HUDEP-2 (cell line): ENCODE results near the gene BANP.
"Not testable (repeated sequence)": the region's sequence is repeated elsewhere in the genome, so short reads cannot be mapped to it uniquely, and the experiment has no call there.

ENCODE experiments used
- DNase-seq, 76 experiments: peaks; one replicate each; lab custom pipeline; 2025; ENCODE audit not compliant: unreplicated experiment in 76 of 76; lab: John Stamatoyannopoulos, UW

BANP gene

GRCh38 chr16:87926246-87927194 is 24.7 kb upstream of the BANP start:
- DNase-seq, result no peak

- DNase-seq, result no peak
These were observed 24.1 kb upstream of the BANP start for GRCh38 chr16:87927195-87927562.

- DNase-seq, result no peak
These were observed 21.2 kb upstream of the BANP start for GRCh38 chr16:87929986-87930385.

- peak in 1 of 76 experiments; percentile 7 for DNase-seq
These were observed 20.8 kb upstream of the BANP start for GRCh38 chr16:87930456-87930855.

- no peak for DNase-seq
These were observed 19.7 kb upstream of the BANP start for GRCh38 chr16:87931504-87931903.

- DNase-seq, result not testable (repeated sequence)
These were observed 18.6 kb upstream of the BANP start for GRCh38 chr16:87932475-87933139.

- DNase-seq, result no peak
These were observed 18.1 kb upstream of the BANP start for GRCh38 chr16:87933140-87933495.

- not testable (repeated sequence) for DNase-seq
These were observed 16.3 kb upstream of the BANP start for GRCh38 chr16:87934752-87935425.

GRCh38 chr16:87936016-87936374 is 15.2 kb upstream of the BANP start:
- not testable (repeated sequence) for DNase-seq

- no peak for DNase-seq
These were observed 14.6 kb upstream of the BANP start, which contains the start of gene CA5A for GRCh38 chr16:87936375-87937230. Gene CA5A (minus strand): TSS chr16:87936529. CDS start chr16:87936450, 79 bp downstream.

GRCh38 chr16:87937231-87937542 is 14.0 kb upstream of the BANP start:
- not testable (repeated sequence) for DNase-seq

GRCh38 chr16:87938412-87938949 is 12.8 kb upstream of the BANP start:
- DNase-seq, result no peak

- DNase-seq, result no peak
These were observed 11.4 kb upstream of the BANP start for GRCh38 chr16:87939562-87940423.

GRCh38 chr16:87942680-87943079 is 8.6 kb upstream of the BANP start:
- DNase-seq, result no peak

- DNase-seq, result no peak
These were observed 5.7 kb upstream of the BANP start for GRCh38 chr16:87945351-87946042.

GRCh38 chr16:87946596-87947347 is 4.5 kb upstream of the BANP start:
- no peak for DNase-seq

GRCh38 chr16:87947356-87948118 is 3.7 kb upstream of the BANP start:
- DNase-seq, result no peak
